HFF-Myc (cell line): ENCODE measurements around the gene POFUT2.

ENCODE experiments used
- DNase-seq: peaks from one replicate; pipeline ENCODE4 v3.0.0-alpha.2; 2011; ENCODE audit warnings: low read depth; ENCODE audit errors: extremely low read depth
- H3K4me3 ChIP-seq: replicated peaks from 2 replicates; pipeline ENCODE4 v1.5.1; 2011; ENCODE audit warnings: low read depth, mild to moderate bottlenecking, control low read depth, low read length
- TF ChIP-seq, protein P1 (sequence below): IDR thresholded peaks from 2 replicates; pipeline ENCODE4 v1.5.1; 2012; ENCODE audit warnings: mild to moderate bottlenecking, low read depth, low read length, control low read depth; ENCODE audit errors: missing control alignments

POFUT2 gene

DNA sequence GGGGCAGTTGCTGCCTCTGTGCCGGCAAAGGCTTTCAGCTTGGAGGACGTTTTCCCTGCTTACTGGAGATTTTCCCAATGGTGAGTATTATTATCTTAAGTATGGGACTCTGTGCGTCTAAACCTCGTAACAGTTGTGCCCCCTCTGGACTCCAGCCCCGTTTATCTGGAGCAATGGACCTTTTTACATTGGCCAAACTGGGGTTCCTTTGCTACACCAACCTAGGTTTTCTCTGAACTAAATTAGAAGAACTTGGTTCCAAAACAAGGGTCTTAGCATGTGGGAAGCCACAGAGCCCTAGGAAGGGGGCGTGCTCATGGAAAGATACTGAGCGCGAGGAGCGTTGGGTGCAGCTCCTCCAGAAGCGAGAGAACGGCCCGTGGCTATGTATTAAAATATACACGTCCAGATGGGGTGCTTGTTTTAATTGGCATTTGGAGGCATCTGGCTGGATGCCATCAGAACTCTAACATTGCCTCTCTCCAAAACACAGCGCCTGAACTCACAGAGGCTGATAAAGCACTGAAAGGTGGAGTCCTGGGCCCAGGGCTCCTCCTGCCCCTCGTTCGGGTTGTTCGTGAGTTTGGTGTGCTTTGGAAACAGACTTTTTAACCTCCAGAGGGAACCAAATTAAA lies 28.4 kb downstream of the POFUT2 start:
- H3K4me3 ChIP-seq, result no peak overlapping the region
- TF ChIP-seq, protein P1, sequence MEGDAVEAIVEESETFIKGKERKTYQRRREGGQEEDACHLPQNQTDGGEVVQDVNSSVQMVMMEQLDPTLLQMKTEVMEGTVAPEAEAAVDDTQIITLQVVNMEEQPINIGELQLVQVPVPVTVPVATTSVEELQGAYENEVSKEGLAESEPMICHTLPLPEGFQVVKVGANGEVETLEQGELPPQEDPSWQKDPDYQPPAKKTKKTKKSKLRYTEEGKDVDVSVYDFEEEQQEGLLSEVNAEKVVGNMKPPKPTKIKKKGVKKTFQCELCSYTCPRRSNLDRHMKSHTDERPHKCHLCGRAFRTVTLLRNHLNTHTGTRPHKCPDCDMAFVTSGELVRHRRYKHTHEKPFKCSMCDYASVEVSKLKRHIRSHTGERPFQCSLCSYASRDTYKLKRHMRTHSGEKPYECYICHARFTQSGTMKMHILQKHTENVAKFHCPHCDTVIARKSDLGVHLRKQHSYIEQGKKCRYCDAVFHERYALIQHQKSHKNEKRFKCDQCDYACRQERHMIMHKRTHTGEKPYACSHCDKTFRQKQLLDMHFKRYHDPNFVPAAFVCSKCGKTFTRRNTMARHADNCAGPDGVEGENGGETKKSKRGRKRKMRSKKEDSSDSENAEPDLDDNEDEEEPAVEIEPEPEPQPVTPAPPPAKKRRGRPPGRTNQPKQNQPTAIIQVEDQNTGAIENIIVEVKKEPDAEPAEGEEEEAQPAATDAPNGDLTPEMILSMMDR, result no peak
- no peak for DNase-seq

- TF ChIP-seq, protein P1, result no peak
- no peak overlapping the region for H3K4me3 ChIP-seq
- no peak for DNase-seq
These were observed 29.2 kb downstream of the POFUT2 start for GRCh38 chr21:45258466-45258865.

- DNase-seq, result no peak
- TF ChIP-seq, protein P1, result no peak
- H3K4me3 ChIP-seq, result no peak overlapping the region
These were observed 29.9 kb downstream of the POFUT2 start for GRCh38 chr21:45257673-45258341.

DNA sequence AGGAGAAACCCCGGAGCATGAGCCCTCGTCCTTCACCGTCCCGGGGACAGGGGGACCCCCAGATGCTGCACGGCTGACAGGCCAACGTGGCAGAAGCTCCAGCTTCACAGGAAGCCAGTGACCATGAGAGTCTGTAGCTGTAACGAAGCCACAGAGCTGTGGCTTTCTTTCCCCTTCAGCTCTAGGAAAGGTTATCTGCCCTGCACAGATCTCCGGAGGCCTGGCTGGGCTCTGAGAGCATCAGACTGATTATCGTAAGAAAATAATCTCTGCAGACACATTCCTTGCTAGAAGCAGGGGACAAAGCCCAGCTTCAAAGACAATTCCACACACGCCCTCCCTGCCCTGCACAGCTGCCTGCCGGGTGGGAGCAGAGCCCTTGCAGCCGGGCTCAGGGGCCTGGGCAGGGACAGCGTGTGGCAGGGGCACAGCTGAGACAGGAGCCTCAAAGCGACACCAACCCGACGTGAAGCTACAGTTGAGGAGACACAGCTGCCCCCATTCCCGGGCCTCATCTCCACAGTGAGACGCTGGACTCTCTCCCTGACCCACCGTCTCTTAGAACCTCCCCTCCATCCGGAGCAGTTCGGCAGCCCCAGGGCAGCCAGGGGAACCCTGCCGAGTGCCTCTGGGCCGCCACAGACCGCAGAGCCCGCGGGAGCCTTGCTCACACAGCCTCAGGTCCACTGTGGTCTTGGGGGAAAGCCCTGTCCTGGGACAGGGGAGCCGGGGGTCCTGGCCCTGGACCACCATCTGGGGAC lies 30.6 kb downstream of the POFUT2 start:
- TF ChIP-seq, protein P1, result no peak
- DNase-seq, result no peak
- H3K4me3 ChIP-seq, result no peak overlapping the region

- no peak overlapping the region for H3K4me3 ChIP-seq
- DNase-seq, result no peak
- TF ChIP-seq, protein P1, result no peak
These were observed 31.4 kb downstream of the POFUT2 start for GRCh38 chr21:45256021-45256911.

DNA sequence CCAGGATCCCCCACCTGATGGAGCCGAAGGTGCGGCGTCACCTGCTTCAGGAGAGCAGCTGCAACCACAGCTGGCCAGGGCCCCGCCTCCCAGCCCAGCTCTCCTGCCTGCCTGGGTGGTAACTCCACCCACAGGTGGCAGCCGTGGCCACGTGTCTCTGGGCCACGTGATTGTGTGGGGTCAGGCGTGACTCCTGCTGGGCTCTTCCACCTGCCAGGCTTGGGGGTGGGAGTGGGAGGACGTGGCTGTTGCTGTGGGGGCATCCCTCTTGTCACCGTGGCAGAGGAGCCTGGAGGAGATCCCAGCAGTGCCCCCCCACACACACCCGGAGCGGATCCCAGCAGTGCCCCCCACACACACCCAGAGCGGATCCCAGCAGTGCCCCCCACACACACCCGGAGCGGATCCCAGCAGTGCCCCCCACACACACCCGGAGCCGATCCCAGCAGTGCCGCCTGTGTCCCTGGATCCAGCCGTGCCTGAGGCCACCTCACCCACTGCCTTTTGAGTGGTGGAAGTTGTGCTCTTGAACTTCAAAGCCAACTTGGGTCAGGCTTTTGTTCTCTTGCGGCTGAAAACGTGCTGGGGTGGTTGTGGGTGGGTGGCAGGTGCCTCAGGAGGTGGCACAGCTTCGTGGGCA lies 32.2 kb downstream of the POFUT2 start:
- DNase-seq, result no peak
- H3K4me3 ChIP-seq, result no peak overlapping the region
- TF ChIP-seq, protein P1, result no peak
